Body of pancreas (tissue), 4 donors: ENCODE measurements around the gene ADRA2C. TPM values are rescaled to one million over a fixed set of nuclear protein-coding genes. Genes with fewer than 3 reads are reported as not detected.

Experiments used
- ATAC-seq: fragments of 150-250 bp; one replicate; pipeline ENCODE4 v1.9.1; 2016
- DNase-seq, 4 donors: peaks; one replicate each; pipeline ENCODE4 v3.0.0-alpha.2; 2019
- H3K27ac ChIP-seq, 4 donors: fragments of 200-600 bp; sonication (generic); 1 replicate in 3 of 4; 2 replicates in 1 of 4; pipeline versions ENCODE4 v1.5.1 to v1.6.1; 2016 to 2019; ENCODE audit warnings: mild to moderate bottlenecking in 1 of 4, mixed read lengths in 1 of 4, moderate library complexity in 1 of 4
- H3K27me3 ChIP-seq, 2 donors: fragments of 200-600 bp; sonication (generic); one replicate each; pipeline ENCODE4 v1.6.0; 2016; ENCODE audit warnings: mild to moderate bottlenecking in 1 of 2
- H3K36me3 ChIP-seq, 2 donors: fragments of 200-600 bp; sonication (generic); replicated peaks in 1 of 2; 2 replicates each; pipeline ENCODE4 v1.5.1; 2016; ENCODE audit warnings: low read depth in 2 of 2; ENCODE audit not compliant: insufficient read depth in 1 of 2
- H3K4me1 ChIP-seq: fragments of 200-600 bp; sonication (generic); one replicate; pipeline ENCODE4 v1.6.0; 2016
- H3K4me3 ChIP-seq, 2 donors: fragments of 200-600 bp; sonication (generic); 1 replicate in 1 of 2; 2 replicates in 1 of 2; pipeline ENCODE4 v1.5.1; 2016 to 2019
- H3K9me3 ChIP-seq, 3 donors: fragments of 200-600 bp; sonication (generic); 1 replicate in 2 of 3; 2 replicates in 1 of 3; pipeline ENCODE4 v1.5.1; 2016
- POLR2A ChIP-seq, 3 donors: fragments of 450-650 bp; IDR thresholded peaks; one replicate each; pipeline ENCODE4 v1.6.1; 2016; ENCODE audit warnings: antibody characterized with exemption in 3 of 3, mild to moderate bottlenecking in 2 of 3
- WGBS, 2 donors: methylation state at CpG; one replicate each; pipeline ENCODE4 v1.1.5; 2017; 5-methylcytosine and 5-hydroxymethylcytosine counted together
- intact Hi-C: fragments of 100-400 bp; cut with DNase I; formaldehyde crosslinking; loops from one replicate; pipeline ENCODE4 v1.15.1; 2023
- total RNA-seq, 2 donors: library from RNA; depleted of rRNA; stranded (reverse); fragments of >200 nt; gene quantifications; one replicate each; pipeline ENCODE4 v1.1.0, GENCODE V29; 2016
- TF ChIP-seq, protein P1 (sequence below), 7 experiments: fragments of 450-650 bp in 4 of 7; fragments of 200-600 bp in 3 of 7; sonication (generic) in 3 of 7; IDR thresholded peaks; one replicate each; pipeline ENCODE4 v1.5.1; 2016 to 2019; ENCODE audit warnings: antibody characterized with exemption in 7 of 7

ADRA2C gene
- total RNA-seq, 2 donors from 2014 or later = 6.7 to 10.5 TPM

DNA sequence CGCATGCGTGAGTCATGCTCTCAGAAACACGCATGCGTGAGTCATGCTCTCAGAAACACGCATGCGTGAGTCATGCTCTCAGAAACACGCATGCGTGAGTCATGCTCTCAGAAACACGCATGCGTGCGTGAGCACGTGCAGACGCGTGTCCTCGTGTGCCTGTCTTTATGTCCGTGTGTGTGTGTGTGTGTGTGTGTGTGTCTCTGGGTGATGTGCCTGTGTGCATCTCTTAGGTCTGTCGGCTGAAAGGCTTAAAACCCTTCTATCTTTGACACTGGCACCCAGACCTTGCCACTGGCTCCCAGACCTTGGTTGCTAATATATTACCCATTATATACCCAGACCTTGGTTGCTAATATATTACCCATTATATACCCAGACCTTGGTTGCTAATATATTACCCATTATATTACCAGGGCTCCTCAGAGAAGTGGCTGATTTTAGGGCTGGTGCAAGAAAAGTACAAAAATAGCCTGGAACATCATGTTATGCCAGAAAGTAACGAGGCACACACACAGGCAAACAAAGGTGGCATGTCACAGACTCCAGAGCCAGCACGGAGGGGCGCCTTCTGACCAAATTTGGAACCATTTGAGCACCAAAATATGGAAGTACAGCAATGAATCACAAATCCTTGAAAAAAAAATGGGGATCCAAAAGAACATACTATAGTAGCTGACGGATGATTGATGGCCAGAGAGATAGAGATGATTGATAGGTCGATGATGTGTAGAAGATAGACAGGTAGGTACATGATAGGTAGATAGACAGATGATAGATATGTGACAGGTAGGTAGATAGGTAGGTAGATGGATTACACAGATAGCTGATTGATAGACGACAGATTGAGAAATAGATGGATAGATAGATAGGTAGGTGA lies 19.2 kb upstream of the ADRA2C start:
- H3K27ac ChIP-seq = peak overlapping the region in 2 of 4 donors; percentile 11 to 38
- no peak for DNase-seq
- peaks cover 0 to 3% of the 10 kb centered on the region in 2 donors for H3K27me3 ChIP-seq
- peaks cover 12% of the 10 kb centered on the region for H3K4me1 ChIP-seq
- peak; percentile 85 for ATAC-seq
- 34 to 46% methylated on average over 11 to 14 of the region's 23 CpGs for WGBS, 2 donors
- H3K4me3 ChIP-seq = no peak overlapping the region
- H3K36me3 ChIP-seq = no peaks in the 10 kb centered on the region
- TF ChIP-seq, protein P1, sequence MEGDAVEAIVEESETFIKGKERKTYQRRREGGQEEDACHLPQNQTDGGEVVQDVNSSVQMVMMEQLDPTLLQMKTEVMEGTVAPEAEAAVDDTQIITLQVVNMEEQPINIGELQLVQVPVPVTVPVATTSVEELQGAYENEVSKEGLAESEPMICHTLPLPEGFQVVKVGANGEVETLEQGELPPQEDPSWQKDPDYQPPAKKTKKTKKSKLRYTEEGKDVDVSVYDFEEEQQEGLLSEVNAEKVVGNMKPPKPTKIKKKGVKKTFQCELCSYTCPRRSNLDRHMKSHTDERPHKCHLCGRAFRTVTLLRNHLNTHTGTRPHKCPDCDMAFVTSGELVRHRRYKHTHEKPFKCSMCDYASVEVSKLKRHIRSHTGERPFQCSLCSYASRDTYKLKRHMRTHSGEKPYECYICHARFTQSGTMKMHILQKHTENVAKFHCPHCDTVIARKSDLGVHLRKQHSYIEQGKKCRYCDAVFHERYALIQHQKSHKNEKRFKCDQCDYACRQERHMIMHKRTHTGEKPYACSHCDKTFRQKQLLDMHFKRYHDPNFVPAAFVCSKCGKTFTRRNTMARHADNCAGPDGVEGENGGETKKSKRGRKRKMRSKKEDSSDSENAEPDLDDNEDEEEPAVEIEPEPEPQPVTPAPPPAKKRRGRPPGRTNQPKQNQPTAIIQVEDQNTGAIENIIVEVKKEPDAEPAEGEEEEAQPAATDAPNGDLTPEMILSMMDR (IDR thresholded peaks at IDR 0.05) = no peak
- no peak for TF ChIP-seq POLR2A (IDR thresholded peaks at IDR 0.05)
- intact Hi-C loops = no loop called here
- peaks cover 0 to 5% (median 0%) of the 10 kb centered on the region in 3 donors for H3K9me3 ChIP-seq

DNA sequence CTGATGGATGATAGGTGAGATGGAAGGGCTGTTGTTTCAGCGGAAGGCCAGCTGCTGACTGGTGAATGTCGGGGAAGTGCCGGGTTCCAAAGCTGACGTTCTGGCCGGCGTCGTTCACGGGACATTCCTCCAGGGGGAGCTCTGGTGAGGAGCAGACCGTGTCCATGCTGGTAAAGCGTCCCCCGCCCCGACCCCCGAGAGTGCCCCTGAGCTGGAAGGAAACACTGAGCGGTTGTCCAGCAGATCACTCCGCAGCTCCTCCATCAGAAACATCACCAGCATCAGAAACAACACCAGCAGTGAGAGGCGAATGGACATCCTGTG lies 18.6 kb upstream of the ADRA2C start:
- H3K4me1 ChIP-seq = peaks cover 12% of the 10 kb centered on the region
- peak; percentile 17 for ATAC-seq
- no peaks in the 10 kb centered on the region for H3K36me3 ChIP-seq
- peaks cover 0 to 3% of the 10 kb centered on the region in 2 donors for H3K27me3 ChIP-seq
- 7 to 10% methylated on average over 15 to 16 of the region's 16 CpGs for WGBS, 2 donors
- peaks cover 0 to 3% (median 0%) of the 10 kb centered on the region in 3 donors for H3K9me3 ChIP-seq
- intact Hi-C loops = no loop called here
- H3K4me3 ChIP-seq = no peak overlapping the region
- peak overlapping the region in 2 of 4 donors; percentile 11 to 38 for H3K27ac ChIP-seq
- TF ChIP-seq POLR2A (IDR thresholded peaks at IDR 0.05) = no peak
- TF ChIP-seq, protein P1 (IDR thresholded peaks at IDR 0.05) = peak in 5 of 7 experiments; percentile 10 to 40 (median 18)
- DNase-seq = no peak

DNA sequence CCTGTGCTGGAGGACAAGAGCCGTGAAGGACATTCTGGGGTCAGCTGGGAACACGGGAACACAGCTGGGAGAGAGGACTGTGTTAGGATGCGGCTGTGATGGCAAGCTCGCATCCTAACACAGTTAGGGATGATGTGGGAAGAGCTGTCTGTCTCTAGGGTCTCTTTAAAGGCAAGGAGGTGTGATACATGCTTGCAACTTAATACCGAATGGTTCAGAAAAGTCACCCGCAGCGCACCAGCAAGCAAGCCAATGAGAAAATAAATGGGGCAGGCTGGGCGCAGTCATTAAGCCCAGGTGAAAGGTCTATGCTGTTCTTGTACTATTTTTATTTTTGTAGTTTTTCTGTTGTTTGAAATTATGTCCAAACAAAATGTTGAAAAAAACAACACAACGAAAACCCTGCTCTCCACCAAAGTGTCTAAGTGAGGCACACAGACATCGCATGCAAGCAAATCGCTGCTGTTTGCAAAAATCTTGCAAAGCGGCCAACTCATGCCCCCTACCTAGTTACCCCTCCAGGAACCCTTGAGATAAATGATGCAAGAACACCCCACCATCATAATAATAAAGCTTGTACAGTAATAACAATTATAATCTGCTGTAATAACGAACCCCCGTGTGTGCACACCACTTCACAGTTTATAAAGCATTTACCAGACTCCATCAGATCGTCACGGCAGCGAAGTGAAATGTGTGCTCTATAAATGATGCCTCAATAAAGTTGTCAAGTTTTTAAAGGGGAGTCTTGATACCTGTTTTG lies 17.9 kb upstream of the ADRA2C start:
- DNase-seq (no peak), ATAC-seq (no peak)
- TF ChIP-seq POLR2A (IDR thresholded peaks at IDR 0.05) = no peak
- TF ChIP-seq, protein P1 (IDR thresholded peaks at IDR 0.05) = no peak
- Histone ChIP-seq H3K9me3 (no peaks in the 10 kb centered on the region), H3K27ac (no peak overlapping the region), H3K4me1 (peaks cover 12% of the 10 kb centered on the region), H3K27me3 (peaks cover 0 to 3% of the 10 kb centered on the region in 2 donors), H3K4me3 (no peak overlapping the region), H3K36me3 (no peaks in the 10 kb centered on the region)
- WGBS, 2 donors = 47 to 55% methylated on average over 17 of the region's 17 CpGs
- intact Hi-C loops = no loop called here

DNA sequence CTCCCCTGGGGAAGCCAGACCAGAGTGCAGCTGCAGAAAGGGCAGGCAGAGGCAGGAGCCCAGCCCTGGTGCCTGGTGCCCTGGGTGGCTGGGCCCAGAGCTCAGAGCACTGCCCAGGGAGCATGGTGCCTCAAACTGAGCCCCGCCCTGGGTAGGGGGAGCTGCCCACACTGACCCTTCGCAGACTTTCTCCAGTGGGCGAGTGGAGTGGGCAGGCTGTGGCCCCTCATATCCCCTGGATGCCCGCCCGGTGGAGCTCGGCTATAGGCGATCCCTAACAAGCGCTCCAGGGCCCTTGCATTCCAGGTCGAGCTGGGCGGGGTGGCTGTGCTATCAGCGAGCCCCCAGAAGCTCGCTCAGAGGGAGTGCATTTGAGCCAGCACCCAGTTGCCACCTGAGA lies 17.1 kb upstream of the ADRA2C start:
- Histone ChIP-seq H3K27ac (no peak overlapping the region), H3K27me3 (peaks cover 0 to 1% of the 10 kb centered on the region in 2 donors), H3K4me1 (peaks cover 12% of the 10 kb centered on the region), H3K4me3 (no peak overlapping the region), H3K36me3 (no peaks in the 10 kb centered on the region), H3K9me3 (no peaks in the 10 kb centered on the region)
- 55 to 66% methylated on average over 3 to 12 of the region's 12 CpGs for WGBS, 2 donors
- DNase-seq = no peak
- TF ChIP-seq, protein P1 (IDR thresholded peaks at IDR 0.05) = no peak
- TF ChIP-seq POLR2A (IDR thresholded peaks at IDR 0.05) = no peak
- intact Hi-C loops = no loop called here
- ATAC-seq = no peak
